Measurements from ENCODE around the gene LYRM9. TPM values are rescaled to one million over a fixed set of nuclear protein-coding genes. Genes with fewer than 3 reads are reported as not detected.

The LYRM9 gene
- total RNA-seq (21.7 TPM), polyA plus RNA-seq (ENCODE audit: insufficient read depth, low read depth, low replicate concordance) (29.1 TPM)
- long read RNA-seq, donor 1, partial matches to known transcripts = 5 of 13 reads
- long read RNA-seq, donor 1, other reads (novel, unspliced or antisense) = 0 of 13 reads
- long read RNA-seq, donor 2, transcript LYRM9-207 (1 exons, 2,824 nt) = major isoform, 5 of 8 reads
- long read RNA-seq, donor 2, partial matches to known transcripts = 0 of 8 reads
- long read RNA-seq, donor 2, other reads (novel, unspliced or antisense) = 0 of 8 reads
- long read RNA-seq, donor 3, partial matches to known transcripts = 0 of 5 reads
- long read RNA-seq, donor 3, other reads (novel, unspliced or antisense) = 0 of 5 reads
- long read RNA-seq, donor 4, partial matches to known transcripts = 5 of 9 reads
- long read RNA-seq, donor 4, other reads (novel, unspliced or antisense) = 0 of 9 reads
- long read RNA-seq, donor 5 = 0 reads
- long read RNA-seq, donor 6, partial matches to known transcripts = 0 of 4 reads
- long read RNA-seq, donor 6, other reads (novel, unspliced or antisense) = 0 of 4 reads
- long read RNA-seq, donor 7, partial matches to known transcripts = 2 of 12 reads
- long read RNA-seq, donor 7, other reads (novel, unspliced or antisense) = 3 of 12 reads
- long read RNA-seq, donor 8, partial matches to known transcripts = 0 of 5 reads
- long read RNA-seq, donor 8, other reads (novel, unspliced or antisense) = 0 of 5 reads
- long read RNA-seq, donor 9, partial matches to known transcripts = 0 of 6 reads
- long read RNA-seq, donor 9, other reads (novel, unspliced or antisense) = 0 of 6 reads
- long read RNA-seq, donor 10, transcript LYRM9-201 (4 exons, 501 nt) = major isoform, 5 of 6 reads
- long read RNA-seq, donor 10, partial matches to known transcripts = 0 of 6 reads
- long read RNA-seq, donor 10, other reads (novel, unspliced or antisense) = 0 of 6 reads

DNA sequence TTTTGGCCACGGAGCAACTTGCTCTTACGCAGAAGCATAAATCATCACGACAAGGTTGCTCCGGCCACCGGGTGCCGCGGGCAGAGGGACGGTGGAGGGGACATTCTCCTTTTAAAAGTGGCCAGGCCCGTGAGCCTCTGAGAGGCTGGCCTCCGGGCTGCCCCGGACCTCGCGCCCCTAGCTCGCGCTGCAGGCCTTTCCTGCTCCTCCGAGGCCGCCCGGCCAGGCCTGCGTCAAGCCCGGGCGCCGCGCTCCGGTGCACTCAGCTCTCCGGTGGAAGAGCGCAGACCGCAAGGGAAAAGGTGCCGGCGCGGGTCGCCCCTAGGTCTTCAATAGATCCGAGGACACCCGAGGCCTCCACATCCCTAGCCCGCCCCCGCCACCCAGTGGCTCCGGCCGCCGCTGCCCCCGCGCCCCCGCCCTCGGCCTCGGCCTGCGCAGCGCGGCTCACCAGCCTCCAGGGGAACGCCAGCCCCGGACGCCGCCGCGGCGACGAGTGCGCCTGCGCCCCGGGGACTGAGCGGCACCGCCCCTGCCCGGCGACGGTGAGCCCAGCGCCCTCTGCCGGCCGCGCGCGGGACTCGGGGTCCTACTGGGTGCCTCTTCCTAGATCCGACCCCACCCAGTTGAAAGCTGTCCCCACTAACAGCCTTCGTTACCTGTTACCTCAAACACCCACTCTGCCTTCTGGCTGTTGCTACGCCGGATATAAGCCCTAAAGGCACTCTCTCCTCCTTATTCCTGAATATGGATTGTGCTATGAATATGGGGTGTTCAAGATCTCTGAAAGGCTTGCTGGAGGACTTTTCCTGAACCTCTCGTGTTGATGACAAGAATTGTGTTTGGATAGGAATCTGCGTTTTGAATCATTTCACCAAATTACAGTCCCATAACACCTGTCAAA, at the start of gene LYRM9:
LYRM9 (minus strand) TSS at position 500 of the 904 bp plus-strand sequence. CDS start 10,671 bp downstream, outside the sequence.
- TF ChIP-seq, protein P1, sequence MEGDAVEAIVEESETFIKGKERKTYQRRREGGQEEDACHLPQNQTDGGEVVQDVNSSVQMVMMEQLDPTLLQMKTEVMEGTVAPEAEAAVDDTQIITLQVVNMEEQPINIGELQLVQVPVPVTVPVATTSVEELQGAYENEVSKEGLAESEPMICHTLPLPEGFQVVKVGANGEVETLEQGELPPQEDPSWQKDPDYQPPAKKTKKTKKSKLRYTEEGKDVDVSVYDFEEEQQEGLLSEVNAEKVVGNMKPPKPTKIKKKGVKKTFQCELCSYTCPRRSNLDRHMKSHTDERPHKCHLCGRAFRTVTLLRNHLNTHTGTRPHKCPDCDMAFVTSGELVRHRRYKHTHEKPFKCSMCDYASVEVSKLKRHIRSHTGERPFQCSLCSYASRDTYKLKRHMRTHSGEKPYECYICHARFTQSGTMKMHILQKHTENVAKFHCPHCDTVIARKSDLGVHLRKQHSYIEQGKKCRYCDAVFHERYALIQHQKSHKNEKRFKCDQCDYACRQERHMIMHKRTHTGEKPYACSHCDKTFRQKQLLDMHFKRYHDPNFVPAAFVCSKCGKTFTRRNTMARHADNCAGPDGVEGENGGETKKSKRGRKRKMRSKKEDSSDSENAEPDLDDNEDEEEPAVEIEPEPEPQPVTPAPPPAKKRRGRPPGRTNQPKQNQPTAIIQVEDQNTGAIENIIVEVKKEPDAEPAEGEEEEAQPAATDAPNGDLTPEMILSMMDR (IDR thresholded peaks at IDR 0.05; ENCODE audit: borderline replicate concordance, extremely low read depth, insufficient read depth) = peak; percentile 66
- Histone ChIP-seq H3K27me3 (ENCODE audit: control insufficient read depth, insufficient read depth, low read length) (no peaks in the 10 kb centered on the region), H3K9me3 (ENCODE audit: control insufficient read depth in 2 of 3, insufficient read depth in 1 of 3, low read length in 3 of 3) (no peaks in the 10 kb centered on the region), H3K4me1 (ENCODE audit: control insufficient read depth in 2 of 3, insufficient read depth in 2 of 3, low read depth in 1 of 3, low read length in 3 of 3) (peaks cover 9 to 30% (median 11%) of the 10 kb centered on the region in 3 donors), H3K27ac (ENCODE audit: low read depth in 2 of 2, low read length in 2 of 2) (peak within 1 kb of the TSS; percentile 59 to 79), H3K36me3 (ENCODE audit: control insufficient read depth in 2 of 3, insufficient read depth in 3 of 3, low read length in 3 of 3) (no peaks in the 10 kb centered on the region), H3K4me3 (ENCODE audit: low read length in 3 of 3) (peak within 1 kb of the TSS; percentile 50 to 72 (median 57)), H3K9ac (ENCODE audit: low read length in 3 of 3) (peak within 1 kb of the TSS; percentile 62 to 79 (median 72))
- intact Hi-C loops (cut with DNase I) = no loop called here
- FAIRE-seq = no peak
- peak; percentile 92 to 96 (median 93) for DNase-seq

DNA sequence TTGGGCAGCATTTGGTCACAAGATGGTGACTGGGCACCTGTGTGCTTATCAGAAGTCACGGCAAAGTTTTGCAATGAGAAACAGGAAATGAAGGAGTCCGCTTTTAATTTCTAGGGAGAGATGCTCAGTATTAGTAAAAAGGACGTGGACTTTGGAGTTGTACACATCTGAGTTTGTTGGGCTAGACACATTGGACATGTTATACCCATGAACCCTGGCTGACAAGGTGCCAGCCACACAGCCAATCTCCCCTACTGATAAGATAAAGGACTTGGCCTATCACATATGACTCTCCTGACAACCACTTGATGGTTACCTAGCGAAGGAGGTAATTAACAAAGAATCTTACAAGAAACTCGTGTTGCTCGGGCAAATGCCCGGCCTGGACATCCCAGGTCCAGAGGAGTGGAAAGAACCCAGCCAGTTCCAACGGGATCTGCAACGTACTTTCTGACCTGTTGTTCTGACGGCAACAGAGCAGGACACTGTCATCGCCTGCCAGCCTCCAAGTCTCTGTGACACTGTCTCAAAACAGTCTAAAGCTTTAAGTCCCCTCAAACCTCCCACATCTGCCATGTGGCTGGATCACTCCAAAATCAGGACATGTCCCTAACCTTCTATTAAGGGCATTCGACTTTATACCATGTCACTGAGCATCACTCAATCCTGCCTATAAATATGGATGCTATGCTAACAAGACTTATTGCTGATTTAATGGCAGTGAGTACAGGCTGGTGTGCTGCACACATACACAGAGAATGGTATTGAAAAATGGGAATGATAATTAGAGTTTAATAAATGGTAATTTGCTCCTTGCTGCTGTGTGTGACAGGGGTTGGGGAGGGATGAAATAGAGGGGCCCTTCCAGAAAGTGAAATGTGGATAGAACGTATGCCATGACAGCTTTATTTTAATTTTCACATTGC, 47.6 kb upstream of the LYRM9 start:
- no peaks in the 10 kb centered on the region for H3K27me3 ChIP-seq (ENCODE audit: control insufficient read depth, insufficient read depth, low read length)
- no peak overlapping the region for H3K9ac ChIP-seq (ENCODE audit: low read length in 3 of 3)
- FAIRE-seq (no peak), DNase-seq (no peak)
- TF ChIP-seq, protein P1 (IDR thresholded peaks at IDR 0.05; ENCODE audit: borderline replicate concordance, extremely low read depth, insufficient read depth) = no peak
- H3K9me3 ChIP-seq (ENCODE audit: control insufficient read depth in 2 of 3, insufficient read depth in 1 of 3, low read length in 3 of 3) = no peaks in the 10 kb centered on the region
- H3K4me1 ChIP-seq (ENCODE audit: control insufficient read depth in 2 of 3, insufficient read depth in 2 of 3, low read depth in 1 of 3, low read length in 3 of 3) = no peaks in the 10 kb centered on the region
- no peaks in the 10 kb centered on the region for H3K36me3 ChIP-seq (ENCODE audit: control insufficient read depth in 2 of 3, insufficient read depth in 3 of 3, low read length in 3 of 3)
- intact Hi-C loops (cut with DNase I) = no loop called here
- no peak overlapping the region for H3K4me3 ChIP-seq (ENCODE audit: low read length in 3 of 3)
- H3K27ac ChIP-seq (ENCODE audit: low read depth in 2 of 2, low read length in 2 of 2) = no peak overlapping the region
